Stimulated activated CD8-positive, alpha-beta memory T cell treated with anti-CD3 and anti-CD28 coated beads, Interleukin-7, amount 100 ng/mL, for 48 hours (primary cell): Measurements from ENCODE around the gene MYORG.
A peak's percentile ranks its signal among the peaks of the same experiment; 100 is the strongest.

Experiments used
- DNase-seq, 2 donors: peaks; one replicate each; pipeline ENCODE4 v3.0.0-alpha.2; 2020; ENCODE audit warnings: low read depth in 1 of 2; ENCODE audit errors: extremely low read depth in 1 of 2

The MYORG gene

DNA sequence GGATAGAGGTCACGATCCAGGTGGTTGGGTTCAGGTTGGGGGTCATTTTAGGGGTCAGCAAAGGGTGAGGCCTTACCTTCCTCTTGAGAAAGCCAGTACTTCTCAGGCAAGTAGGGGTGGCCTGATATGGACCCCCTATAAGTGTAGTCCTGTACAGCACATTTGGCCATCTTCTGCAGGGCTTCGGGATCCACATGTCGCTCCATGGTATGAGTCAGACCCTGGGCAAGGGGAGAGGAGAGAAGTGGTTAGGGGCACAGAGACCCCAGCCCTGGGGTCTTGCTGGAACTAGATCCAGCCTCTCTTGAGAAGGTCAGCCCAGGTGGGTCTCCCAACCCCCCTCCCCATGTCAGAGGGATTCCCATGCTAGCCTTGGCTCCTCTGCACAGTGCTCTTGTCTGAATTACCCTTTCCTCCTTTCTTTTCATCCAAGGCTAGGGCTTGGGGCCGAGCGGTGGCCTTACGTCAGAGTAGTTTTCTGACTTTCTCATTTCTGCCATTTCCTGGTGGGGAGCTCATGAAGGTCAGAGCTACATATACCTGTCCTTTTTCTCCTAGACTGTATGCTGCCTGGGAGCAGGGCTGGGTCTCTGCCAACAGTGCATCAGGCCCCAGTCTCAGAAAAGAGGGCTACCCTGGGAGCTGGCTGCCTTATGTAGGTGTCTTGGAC is 9.0 kb upstream of the MYORG start:
- DNase-seq = no peak

DNA sequence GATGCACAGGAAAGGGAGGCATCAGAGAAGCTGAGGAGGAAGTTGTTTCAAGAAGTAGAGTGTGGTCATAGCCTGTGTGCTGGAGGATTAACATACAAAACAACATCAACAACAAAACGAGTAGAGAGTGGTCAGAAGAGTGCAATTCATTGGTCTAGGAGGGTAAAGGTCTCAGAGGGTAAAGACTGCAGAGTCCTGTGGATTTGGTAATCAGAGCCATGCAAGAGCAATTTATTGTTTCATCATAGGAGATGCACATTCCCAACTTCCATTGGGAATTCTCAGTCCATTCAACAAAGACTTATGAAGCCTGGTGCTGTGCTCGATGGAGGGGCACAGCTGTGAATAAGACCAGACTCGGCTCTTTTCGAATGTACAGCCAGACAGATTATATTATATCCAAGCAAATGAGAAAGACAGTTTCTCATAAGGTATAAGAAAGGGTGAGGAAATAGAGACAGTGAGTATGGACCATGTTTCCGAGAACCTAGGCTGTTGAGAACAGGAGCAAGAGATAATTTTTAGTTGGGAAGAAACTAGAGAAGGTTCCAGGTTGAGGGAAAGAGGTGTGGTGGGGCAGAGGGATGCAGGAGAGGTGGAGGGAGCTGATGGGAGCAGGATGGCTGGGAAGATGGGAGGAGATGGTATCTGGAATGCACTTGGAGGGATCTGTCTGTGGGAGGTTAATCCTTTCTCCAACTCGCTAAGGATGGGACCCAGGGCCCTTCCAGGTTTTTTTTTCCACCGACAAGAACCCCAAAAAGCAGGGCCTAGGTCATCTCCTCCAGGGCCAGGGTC is 7.9 kb upstream of the MYORG start:
- DNase-seq = no peak

- no peak for DNase-seq
These were observed 7.2 kb upstream of the MYORG start for GRCh38 chr9:34383904-34384303.

DNA sequence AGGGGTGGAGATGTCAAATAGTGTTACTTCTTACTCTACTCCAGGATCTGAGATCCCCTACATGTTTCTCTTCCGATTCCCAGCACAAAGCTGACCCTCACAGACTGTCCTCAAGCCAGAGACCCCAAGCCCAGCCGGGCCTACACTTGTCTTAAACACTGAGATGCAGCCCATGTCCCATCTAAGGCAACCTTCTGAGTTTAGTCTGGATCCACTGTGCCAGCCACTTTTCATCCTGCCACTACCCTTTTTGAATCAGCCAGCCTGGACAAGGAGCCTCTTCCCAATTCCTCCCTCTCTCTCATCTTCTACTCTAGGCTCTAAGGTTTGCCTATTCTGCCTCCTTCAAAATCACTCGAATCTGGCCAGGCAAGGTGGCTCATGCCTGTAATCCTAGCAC is 6.2 kb upstream of the MYORG start:
- no peak for DNase-seq

GRCh38 chr9:34382054-34382453 is 5.4 kb upstream of the MYORG start:
- DNase-seq = no peak

GRCh38 chr9:34381323-34381722 is 4.6 kb upstream of the MYORG start:
- no peak for DNase-seq

DNA sequence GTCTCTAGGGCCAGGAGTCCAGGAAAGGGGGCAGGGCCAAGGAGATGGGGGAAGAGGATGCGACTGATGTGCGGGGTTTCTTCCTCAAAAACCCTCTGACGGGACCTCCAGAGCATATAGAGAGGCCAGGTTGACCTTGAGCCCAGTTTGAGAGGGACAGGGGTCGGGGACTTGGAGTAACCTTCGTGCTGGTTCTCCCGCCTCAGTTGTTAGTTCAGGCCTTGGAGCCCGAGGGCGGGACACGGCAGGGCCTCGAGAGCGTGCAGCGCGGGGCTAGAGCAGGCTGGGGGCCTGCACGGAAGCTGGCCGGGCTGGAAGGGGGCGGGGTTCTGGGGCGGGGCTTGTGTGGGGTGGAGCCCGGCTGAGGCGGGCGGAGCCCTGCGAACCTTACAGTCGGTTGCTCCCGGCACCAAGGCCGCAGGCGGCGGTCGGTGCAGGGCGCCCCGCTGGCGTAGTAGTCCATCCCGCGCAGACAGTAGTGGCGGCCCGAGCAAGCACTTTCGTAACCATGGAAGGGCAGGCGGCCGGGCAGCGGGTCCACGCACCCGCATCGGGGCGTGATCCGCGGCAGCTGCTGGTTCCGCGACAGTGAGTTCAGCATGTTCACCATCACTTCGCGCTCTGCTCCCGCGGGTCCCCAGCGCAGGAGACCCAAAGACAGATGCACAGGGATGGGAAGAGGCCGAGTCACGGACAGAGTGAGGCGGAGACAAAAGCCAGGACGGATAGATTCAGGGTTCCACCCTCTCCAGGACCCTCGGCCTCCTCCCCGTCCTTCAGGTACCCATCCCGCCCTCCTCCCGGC is 4.0 kb upstream of the MYORG start:
- peak; percentile 58 for DNase-seq

- no peak for DNase-seq
These were observed 3.4 kb upstream of the MYORG start for GRCh38 chr9:34380034-34380510.

- DNase-seq = peak; percentile 71 to 87
These were observed 2.8 kb upstream of the MYORG start for GRCh38 chr9:34379334-34380033.

GRCh38 chr9:34378376-34379060 is 1.8 kb upstream of the MYORG start:
- DNase-seq = no peak

- no peak for DNase-seq
These were observed 677 bp upstream of the MYORG start for GRCh38 chr9:34377404-34377746.

DNA sequence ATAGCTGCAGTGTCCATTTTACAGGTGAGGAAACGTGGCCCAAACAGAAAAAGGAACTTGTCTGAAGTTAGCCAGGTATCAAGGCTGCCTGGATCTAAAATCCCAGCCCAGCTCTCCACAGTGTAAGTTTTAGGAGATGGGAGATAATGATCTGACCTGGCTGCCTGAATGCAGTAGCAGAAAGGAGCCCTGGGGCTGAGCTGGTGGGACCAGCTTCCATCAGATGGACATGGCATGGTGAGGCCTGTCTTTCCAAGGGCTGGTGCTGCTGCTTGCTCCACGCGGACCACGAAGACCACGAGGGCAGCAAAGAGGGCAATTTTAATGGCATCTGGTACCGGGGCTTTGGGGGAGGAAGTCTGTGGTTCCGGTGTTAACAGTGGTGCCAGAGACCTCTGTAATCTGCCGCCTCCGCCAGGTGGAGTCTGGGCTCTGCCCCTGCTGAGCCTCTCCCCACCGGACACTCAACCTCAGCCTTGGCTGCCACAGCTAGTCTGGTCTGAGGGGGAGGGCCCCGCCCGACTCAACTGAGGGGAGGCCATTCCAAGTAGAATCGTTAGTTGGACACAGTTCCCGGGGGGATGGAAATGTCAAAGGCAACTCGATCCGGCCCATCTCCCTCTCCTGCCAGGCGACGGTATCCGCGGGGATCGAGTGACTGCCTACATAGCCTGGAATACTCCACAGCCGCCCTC is 650 bp downstream of the MYORG start:
- peak in 1 of 2 donors; percentile 35 for DNase-seq

- no peak for DNase-seq
These were observed 1.7 kb downstream of the MYORG start for GRCh38 chr9:34374905-34375552.

GRCh38 chr9:34374339-34374738 is 2.4 kb downstream of the MYORG start:
- DNase-seq = no peak

GRCh38 chr9:34373749-34374148 is 2.9 kb downstream of the MYORG start:
- DNase-seq = no peak

GRCh38 chr9:34372467-34373011 is 4.2 kb downstream of the MYORG start:
- no peak for DNase-seq

DNA sequence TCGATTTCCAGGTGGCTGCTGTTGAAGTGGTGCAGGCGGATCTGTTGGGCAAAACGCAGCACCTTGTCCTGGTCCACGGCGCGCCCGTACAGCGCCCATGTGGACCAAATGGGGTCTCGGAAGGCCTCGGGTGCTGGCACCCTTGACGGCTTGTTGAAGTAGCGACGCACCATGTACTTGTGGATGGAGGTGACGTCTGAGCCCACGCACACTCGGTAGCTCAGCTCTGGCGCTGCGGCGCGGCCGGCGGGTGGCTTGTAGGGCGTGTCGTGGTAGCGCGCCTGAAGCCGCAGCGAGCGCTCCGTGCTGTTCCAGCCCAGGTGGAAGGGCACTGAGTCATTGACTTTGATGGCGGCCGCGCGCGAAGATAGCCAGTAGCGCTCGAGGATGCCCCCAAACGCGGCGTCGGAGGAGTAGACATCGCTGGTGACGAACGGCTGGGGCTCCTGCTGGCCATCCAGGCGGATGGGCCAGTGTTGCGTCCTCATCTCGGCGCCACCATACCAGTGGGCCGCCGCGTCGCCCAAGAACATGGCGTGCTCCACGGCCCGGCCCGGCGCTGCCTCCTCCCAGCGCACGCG is 4.7 kb downstream of the MYORG start:
- DNase-seq = no peak

DNA sequence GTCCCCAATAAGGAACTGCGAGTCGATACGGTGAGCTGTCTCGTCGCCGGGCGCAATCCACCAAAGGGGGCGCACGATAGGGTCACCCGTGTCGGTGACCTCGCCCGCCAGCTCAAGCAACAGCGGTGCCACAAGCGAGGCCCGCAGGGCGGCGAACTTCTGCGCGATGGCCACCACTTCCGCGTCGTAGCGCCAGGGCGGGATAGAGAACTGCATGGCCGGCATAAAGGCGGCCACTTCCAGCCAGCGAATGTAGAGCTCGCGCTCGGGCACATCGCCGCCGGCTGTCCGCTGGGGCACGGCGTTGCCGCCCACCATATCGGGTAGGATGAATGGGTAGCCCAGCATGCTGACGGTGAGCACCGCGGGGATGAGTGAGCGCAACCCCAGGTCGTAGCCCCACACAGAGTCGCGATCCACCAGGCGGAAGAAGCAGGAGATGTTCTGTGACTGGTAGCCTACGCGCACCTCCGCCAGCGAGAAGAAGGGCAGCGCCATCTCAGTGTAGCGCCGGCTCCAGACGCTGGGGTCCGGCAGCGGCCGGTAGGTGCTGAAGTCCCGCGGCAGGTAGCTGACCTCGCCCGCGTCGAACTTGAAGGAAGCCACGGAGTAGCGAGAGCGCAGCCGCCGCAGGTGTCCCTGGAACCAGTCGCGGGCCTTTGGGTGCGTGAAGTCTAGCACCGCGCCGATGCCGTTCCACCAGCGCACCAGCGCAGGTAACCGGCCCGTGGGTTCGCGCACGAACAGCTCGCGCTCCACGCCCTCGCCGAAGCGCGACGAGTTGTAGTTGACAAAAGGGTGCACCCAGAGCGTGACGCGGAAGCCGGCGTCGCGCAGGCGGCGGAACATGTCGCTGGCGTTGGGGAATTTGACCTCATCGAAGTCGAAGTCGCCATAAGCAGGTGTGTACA is 5.5 kb downstream of the MYORG start:
- no peak for DNase-seq
